Renal cortical epithelial cell (primary cell): ENCODE data around the gene MEN1. TPM values are rescaled to one million over a fixed set of nuclear protein-coding genes. Genes with fewer than 3 reads are reported as not detected.

ENCODE experiments used
- DNase-seq: peaks from one replicate; pipeline ENCODE4 v3.0.0-alpha.2; 2011; ENCODE audit warnings: low read depth
- total RNA-seq: library from RNA; depleted of rRNA; stranded (reverse); fragments of >200 nt; gene quantifications from 2 replicates; pipeline ENCODE4 v1.2.3, GENCODE V29; 2014

Gene MEN1
- total RNA-seq, 1 donor from 2014 or later = 34.4 TPM

GRCh38 chr11:64762674-64763525 lies 47.5 kb downstream of the MEN1 start:
- DNase-seq = peak; percentile 91

GRCh38 chr11:64762277-64762673 lies 48.1 kb downstream of the MEN1 start:
- DNase-seq = no peak

- DNase-seq = no peak
Observed at GRCh38 chr11:64760759-64761420, 49.5 kb downstream of the MEN1 start.

GRCh38 chr11:64759722-64760719 lies 50.3 kb downstream of the MEN1 start, which contains the start of gene PYGM:
TSS of gene PYGM (minus strand) at chr11:64759974. CDS start at chr11:64759898, 76 bp downstream.
- no peak for DNase-seq

- no peak for DNase-seq
Observed at GRCh38 chr11:64759131-64759721, 51.1 kb downstream of the MEN1 start.

GRCh38 chr11:64758330-64759079 lies 51.8 kb downstream of the MEN1 start:
- DNase-seq = no peak

- DNase-seq = no peak
Observed at GRCh38 chr11:64757549-64758329, 52.6 kb downstream of the MEN1 start.

GRCh38 chr11:64755681-64756361 lies 54.5 kb downstream of the MEN1 start:
- no peak for DNase-seq

- DNase-seq = no peak
Observed at GRCh38 chr11:64754919-64755662, 55.3 kb downstream of the MEN1 start.

GRCh38 chr11:64754124-64754918 lies 56.0 kb downstream of the MEN1 start:
- DNase-seq = no peak

Other genes starting within 250 kb of the MEN1 start
- gene SLC22A12, start 219.3 kb downstream of the MEN1 start, total RNA-seq = not detected in 2 replicates
- gene NRXN2, start 87.4 kb downstream of the MEN1 start, total RNA-seq = under 0.01 TPM in 1 of 2 replicates, not detected in the other
- 0.05 TPM in 1 of 2 replicates, not detected in the other for gene RASGRP2, start 66.4 kb downstream of the MEN1 start, total RNA-seq
- gene PYGM, start 50.6 kb downstream of the MEN1 start, total RNA-seq = 0.05 TPM in 1 of 2 replicates, not detected in the other
- 38.4 and 161 TPM in 2 replicates for gene SF1, start 32.0 kb downstream of the MEN1 start, total RNA-seq
- 13.2 and 16.0 TPM in 2 replicates for gene MAP4K2, start 7.3 kb downstream of the MEN1 start, total RNA-seq
- 8.7 and 9.4 TPM in 2 replicates for gene CDC42BPG, start 34.1 kb upstream of the MEN1 start, total RNA-seq
- 103 and 181 TPM in 2 replicates for gene EHD1, start 68.1 kb upstream of the MEN1 start, total RNA-seq
- gene ATG2A, start 106.7 kb upstream of the MEN1 start, total RNA-seq = 16.8 and 28.9 TPM in 2 replicates
- gene PPP2R5B, start 114.1 kb upstream of the MEN1 start, total RNA-seq = 21.7 and 22.9 TPM in 2 replicates
- not detected in 2 replicates for gene GPHA2, start 125.3 kb upstream of the MEN1 start, total RNA-seq
- not detected in 2 replicates for gene MAJIN, start 161.6 kb upstream of the MEN1 start, total RNA-seq
- gene BATF2, start 186.4 kb upstream of the MEN1 start, total RNA-seq = 1.1 and 1.6 TPM in 2 replicates
- gene ARL2, start 203.6 kb upstream of the MEN1 start, total RNA-seq = 87.3 and 107 TPM in 2 replicates
- 10.4 and 13.3 TPM in 2 replicates for gene SNX15, start 216.9 kb upstream of the MEN1 start, total RNA-seq
- gene SAC3D1, start 230.7 kb upstream of the MEN1 start, total RNA-seq = 11.3 and 13.4 TPM in 2 replicates
- 7.8 and 10.9 TPM in 2 replicates for gene NAALADL1, start 248.0 kb upstream of the MEN1 start, total RNA-seq